HG03460 (cell line): ENCODE measurements around the gene GALNT13.

Experiments
- ATAC-seq: cut with Tn5 transposase; IDR thresholded peaks from one replicate; pipeline ENCODE4 v1.9.1; 2021; ENCODE audit not compliant: unreplicated experiment

GALNT13 gene

DNA sequence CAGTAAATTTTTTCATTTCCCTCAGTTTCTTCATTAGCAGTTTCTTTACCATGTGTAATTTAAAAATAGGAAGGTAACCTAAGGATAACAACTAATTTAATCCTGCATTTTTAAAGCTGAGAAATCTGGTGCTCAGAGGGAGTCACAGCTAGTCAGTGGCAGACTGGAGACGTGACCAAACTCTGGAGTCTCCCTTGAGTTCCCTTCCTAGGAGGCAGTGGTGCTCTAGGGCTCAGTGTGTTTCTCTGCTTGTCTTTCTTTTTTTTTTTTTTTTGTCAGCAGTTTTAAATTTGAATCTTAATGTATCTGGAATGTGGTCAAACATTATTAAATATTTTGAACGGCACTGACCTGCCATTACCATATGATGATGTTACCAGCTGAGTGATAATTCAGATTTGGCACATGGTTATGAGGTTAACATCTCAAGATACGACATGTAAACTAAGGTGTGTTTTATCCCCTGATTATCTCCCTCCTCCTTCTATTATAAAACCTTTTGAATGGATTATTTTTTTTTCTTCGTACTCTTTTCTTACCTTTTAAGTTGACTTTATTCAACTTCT lies 226.2 kb downstream of the GALNT13 start:
- no peak for ATAC-seq

GRCh38 chr2:154120706-154121105 lies 249.0 kb downstream of the GALNT13 start:
- no peak for ATAC-seq

- ATAC-seq: no peak
Measured at GRCh38 chr2:154125891-154126290, 254.2 kb downstream of the GALNT13 start.

DNA sequence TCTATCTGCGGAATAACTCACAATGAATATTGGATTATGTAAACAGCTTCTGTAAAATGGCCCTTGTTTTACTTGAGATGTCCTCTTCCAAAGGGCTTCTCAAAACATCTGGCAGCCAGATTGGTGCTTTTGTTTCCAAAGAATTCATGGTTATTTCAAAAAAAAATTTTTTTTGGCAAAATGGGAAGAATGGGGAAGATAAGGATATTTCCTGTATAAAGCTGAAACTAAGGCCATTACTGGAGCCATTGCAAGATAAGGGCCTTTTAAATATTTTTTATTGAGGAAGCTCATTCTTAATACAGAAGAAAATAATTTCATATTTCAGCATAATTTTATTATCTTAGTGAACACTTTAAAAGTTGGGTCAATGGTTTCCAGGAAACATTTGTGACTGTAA lies 259.1 kb downstream of the GALNT13 start:
- no peak for ATAC-seq

GRCh38 chr2:154132827-154133226 lies 261.1 kb downstream of the GALNT13 start:
- no peak for ATAC-seq

- ATAC-seq: no peak
Measured at GRCh38 chr2:154133823-154134222, 262.1 kb downstream of the GALNT13 start.

GRCh38 chr2:154140249-154141025 lies 268.7 kb downstream of the GALNT13 start:
- no peak for ATAC-seq

DNA sequence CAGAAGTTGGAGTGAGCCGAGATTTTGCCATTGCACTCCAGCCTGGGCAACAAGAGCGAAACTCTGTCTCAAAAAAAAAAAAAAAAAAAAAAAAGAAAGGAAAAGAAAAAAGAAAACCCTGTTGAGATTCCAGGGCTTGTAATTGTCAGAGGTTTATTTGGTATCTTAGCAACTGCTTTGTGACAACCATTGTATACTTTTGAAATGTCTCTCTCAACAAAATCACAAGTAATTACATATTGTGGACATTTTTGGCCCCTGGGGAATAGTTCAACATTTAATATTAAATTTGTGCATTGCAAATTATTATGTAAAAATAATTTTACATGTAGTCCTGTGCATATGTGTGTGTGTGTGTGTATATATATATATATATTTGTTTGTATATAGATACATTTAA lies 270.8 kb downstream of the GALNT13 start:
- ATAC-seq: no peak

DNA sequence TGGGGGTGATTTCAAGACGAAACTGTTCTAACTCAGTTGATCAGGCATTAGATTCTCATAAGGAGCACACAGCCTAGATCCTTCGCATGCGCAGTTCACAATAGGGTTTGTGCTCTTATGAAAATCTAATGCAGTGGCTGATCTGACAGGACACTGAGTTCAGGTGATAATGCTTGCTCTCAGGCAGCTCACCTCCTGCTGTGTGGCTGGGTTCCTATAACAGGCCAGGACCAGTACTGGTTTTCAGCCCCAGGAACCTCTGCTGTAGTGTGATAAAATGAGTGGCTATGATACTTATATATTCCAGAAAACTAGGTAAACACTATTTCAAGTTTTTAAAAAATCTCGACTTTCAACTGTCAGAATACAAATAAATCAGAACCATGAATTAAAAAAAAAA lies 271.4 kb downstream of the GALNT13 start:
- no peak for ATAC-seq

DNA sequence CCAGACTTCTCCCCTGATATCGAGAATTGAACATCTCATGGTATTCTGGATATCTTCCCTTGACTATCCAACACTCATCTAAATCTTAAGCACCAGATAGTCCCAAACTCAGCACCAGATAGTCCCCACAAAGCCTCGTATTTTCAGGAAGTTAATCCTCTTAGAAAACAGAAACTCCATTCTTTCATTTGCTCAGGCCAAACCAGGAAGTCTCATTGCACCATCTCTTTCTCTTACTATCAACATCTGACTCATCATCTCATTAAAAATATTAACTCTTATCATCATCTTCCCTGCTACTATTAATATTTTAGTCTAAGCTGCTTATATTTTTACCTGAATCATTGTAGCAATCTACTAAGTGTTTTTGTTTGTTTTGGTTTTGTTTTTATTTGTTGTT lies 286.4 kb downstream of the GALNT13 start:
- no peak for ATAC-seq

DNA sequence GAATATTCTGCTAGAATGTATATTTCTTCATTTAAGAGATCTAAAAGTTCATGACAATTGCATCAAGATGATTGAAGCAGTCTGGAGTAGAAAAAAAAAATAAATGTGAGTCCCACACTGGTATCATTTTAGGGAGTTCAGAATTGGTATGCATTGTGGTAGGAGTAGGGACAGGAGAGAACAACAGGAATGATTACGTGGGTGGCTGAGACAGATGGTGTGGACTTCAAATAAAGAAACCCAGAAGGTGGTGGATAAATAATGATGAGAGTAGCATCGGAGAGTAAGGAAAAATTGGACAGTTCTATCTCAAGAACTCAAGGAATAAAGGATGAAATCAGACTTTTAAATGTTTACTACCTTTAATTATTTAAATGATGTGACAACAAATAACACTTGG lies 289.6 kb downstream of the GALNT13 start:
- ATAC-seq: no peak

DNA sequence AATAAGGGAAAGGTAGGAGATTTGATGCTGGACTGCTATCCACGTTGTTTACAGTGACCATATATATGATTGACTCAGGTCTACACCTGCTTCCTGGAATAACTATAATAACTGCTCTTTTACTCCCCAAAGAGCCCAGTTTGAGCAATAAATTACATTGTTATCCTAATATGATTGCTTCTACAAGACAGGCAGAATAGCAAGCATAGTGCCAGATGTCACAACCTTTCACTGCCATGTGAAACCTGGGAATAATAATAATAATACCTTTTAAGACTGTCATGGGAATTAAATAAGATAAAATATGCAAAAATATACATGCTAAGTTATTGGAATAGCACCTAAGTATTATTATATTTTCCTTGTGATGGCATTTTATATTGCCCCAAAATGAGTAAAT lies 298.7 kb downstream of the GALNT13 start:
- ATAC-seq: no peak

DNA sequence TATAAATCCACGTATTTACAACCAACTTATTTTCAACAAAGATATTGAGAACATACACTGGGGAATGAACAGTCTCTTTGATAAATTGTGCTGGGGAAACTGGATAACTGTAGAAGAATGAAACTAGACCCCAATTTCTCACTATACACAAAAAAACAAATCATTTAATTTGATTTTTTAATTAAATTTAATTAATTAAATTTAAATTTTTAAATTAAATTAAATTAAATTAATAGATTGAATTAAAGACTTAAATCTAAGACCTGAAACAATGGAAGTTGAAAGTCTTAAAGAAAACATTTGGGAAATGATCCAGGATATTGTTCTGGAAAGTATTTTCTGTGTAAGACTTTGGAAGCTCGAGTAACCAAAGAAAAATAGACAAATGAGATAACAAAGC lies 301.4 kb downstream of the GALNT13 start:
- ATAC-seq: no peak

DNA sequence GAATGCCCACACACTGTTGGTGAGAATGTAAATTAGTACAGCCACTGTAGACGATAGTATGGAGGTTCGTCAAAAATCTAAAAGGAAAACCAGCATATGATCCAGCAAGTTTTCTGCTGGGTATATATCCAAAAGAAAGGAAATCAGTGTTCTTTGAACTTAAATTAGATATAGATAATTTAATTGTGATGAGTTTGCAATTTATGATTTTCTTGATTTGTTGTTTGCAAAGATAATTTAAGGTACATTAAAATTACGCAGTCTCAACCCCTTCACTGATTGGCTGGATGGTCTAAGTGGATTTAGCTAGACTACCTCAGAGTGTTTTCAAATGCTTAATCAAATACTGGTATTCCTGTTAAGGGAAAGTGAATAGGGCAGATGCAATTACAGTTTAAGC lies 302.2 kb downstream of the GALNT13 start:
- no peak for ATAC-seq

DNA sequence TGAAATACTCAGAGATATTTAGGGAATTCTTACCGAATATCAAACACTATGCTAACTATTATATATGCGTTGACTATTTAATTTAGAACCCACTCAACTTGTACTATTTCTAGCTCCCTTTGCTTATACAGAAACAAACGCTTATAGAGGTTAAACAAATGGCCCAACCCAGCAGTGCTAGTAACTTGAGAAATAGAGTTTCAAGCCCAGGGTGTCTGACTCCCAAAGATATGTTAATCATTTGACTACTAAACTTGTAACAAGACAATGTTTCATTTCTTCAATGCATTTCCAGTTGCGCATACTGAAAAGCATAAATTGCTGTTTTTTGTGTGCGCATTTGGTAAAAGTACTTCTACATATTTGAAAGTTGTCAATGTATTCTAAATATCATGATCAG lies 310.3 kb downstream of the GALNT13 start:
- ATAC-seq: no peak

GRCh38 chr2:154187948-154188347 lies 316.2 kb downstream of the GALNT13 start:
- ATAC-seq: no peak

GRCh38 chr2:154189953-154190352 lies 318.2 kb downstream of the GALNT13 start:
- ATAC-seq: no peak

- no peak for ATAC-seq
Measured at GRCh38 chr2:154193246-154193645, 321.5 kb downstream of the GALNT13 start.

GRCh38 chr2:154194909-154195643 lies 323.4 kb downstream of the GALNT13 start:
- ATAC-seq: no peak

DNA sequence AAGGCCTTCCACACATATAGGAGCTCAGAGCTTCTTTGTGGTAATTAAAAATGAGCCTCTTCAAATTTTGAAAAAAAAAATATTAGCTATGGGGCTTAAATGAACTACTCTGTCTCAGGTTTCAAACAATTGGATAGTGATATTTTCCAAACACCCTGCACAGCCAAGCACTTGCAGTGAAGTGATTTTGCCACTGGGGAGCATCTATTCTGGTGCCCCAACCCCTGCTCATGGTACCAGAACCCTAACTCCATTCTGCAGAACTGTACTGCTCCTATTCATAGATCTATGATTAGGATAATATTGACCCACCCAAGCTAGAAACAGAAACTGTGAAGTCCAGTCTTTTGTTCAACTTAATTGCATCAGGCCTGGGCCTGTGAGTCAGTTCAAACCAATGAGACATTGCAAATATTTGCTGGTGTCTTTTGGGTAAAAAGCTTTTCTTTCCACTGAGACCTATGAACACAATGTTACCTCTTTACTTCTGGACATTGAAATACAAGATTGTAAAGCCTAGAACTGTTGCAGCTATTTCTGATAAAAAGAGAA lies 324.0 kb downstream of the GALNT13 start:
- ATAC-seq: no peak

GRCh38 chr2:154198866-154199265 lies 327.1 kb downstream of the GALNT13 start:
- ATAC-seq: no peak

DNA sequence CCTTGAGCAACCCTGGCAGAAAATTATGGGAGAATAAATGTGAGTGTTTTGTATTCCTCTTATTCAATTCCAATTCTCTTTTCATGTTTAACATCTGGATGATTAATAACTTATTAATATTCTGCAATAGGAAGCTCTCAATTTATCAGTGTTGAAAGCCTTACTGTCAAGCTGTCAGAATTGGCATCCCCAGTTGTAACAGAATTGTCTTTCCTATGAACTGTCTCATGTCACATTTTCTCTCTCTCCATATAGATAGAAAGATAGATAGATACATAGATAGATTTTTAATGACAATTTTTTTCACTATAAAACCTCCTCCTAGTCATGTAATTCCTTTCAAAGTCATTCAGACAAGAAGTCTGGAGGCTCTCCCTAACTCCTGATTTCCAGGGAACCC lies 331.5 kb downstream of the GALNT13 start:
- no peak for ATAC-seq
